CD4-positive, CD25-positive, alpha-beta regulatory T cell (primary cell): ENCODE results near the gene LHPP. TPM values are rescaled to one million over a fixed set of nuclear protein-coding genes. Genes with fewer than 3 reads are reported as not detected.
"Not testable (repeated sequence)": the region's sequence is repeated elsewhere in the genome, so short reads cannot be mapped to it uniquely, and the experiment has no call there.

ENCODE experiments used
- ATAC-seq, 2 donors: fragments of 150-1000 bp; cut with Tn5 transposase; one replicate each; pipeline ENCODE4 v1.10.0; 2021; ENCODE audit warnings: low read depth in 2 of 2, moderate number of reproducible peaks in 2 of 2, moderate library complexity in 1 of 2
- DNase-seq, 3 donors: peaks; one replicate each; pipeline versions ENCODE4 v3.0.0 to v3.0.0-alpha.2; 2012 to 2022; ENCODE audit warnings: mixed read lengths in 1 of 3
- H3K27ac ChIP-seq: one replicate; pipeline ENCODE4 v1.7.0; 2013; ENCODE audit warnings: mild to moderate bottlenecking, low read length; ENCODE audit not compliant: insufficient read depth, poor library complexity, severe bottlenecking
- H3K27me3 ChIP-seq: one replicate; pipeline ENCODE4 v1.7.0; 2013; ENCODE audit warnings: low read length; ENCODE audit not compliant: control insufficient read depth, insufficient read depth
- H3K36me3 ChIP-seq: one replicate; pipeline ENCODE4 v1.7.0; 2013; ENCODE audit warnings: mild to moderate bottlenecking, low read length, moderate library complexity; ENCODE audit not compliant: control insufficient read depth, insufficient read depth
- H3K4me1 ChIP-seq: 2 replicates; pipeline ENCODE4 v1.7.0; 2013; ENCODE audit warnings: mild to moderate bottlenecking, low read length; ENCODE audit not compliant: insufficient read depth, control insufficient read depth, poor library complexity, severe bottlenecking
- H3K4me3 ChIP-seq: one replicate; pipeline ENCODE4 v1.7.0; 2013; ENCODE audit warnings: low read depth, mild to moderate bottlenecking, low read length, moderate library complexity
- H3K9me3 ChIP-seq, 2 experiments: 1 replicate in 1 of 2; 2 replicates in 1 of 2; pipeline ENCODE4 v1.7.0; 2013; ENCODE audit warnings: low read length in 2 of 2, mild to moderate bottlenecking in 1 of 2, moderate library complexity in 1 of 2; ENCODE audit not compliant: control insufficient read depth in 2 of 2
- H3K27ac Mint-ChIP-seq, 3 donors: one replicate each; pipeline ENCODE4 v1.8.0; 2020 to 2022; ENCODE audit warnings: mild to moderate bottlenecking in 3 of 3, mixed read lengths in 3 of 3, moderate library complexity in 2 of 3
- H3K27me3 Mint-ChIP-seq: one replicate; pipeline ENCODE4 v1.8.0; 2022; ENCODE audit warnings: mild to moderate bottlenecking, mixed read lengths
- H3K36me3 Mint-ChIP-seq: one replicate; pipeline ENCODE4 v1.8.0; 2020; ENCODE audit warnings: mixed read lengths
- H3K4me1 Mint-ChIP-seq, 4 donors: one replicate each; pipeline ENCODE4 v1.8.0; 2020 to 2022; ENCODE audit warnings: mixed read lengths in 4 of 4, mild to moderate bottlenecking in 1 of 4
- H3K4me3 Mint-ChIP-seq, 4 donors: one replicate each; pipeline ENCODE4 v1.8.0; 2020 to 2022; ENCODE audit warnings: mild to moderate bottlenecking in 4 of 4, mixed read lengths in 4 of 4, moderate library complexity in 3 of 4
- H3K9me3 Mint-ChIP-seq, 7 donors: one replicate each; pipeline ENCODE4 v1.8.0; 2020 to 2022; ENCODE audit warnings: mixed read lengths in 7 of 7, mild to moderate bottlenecking in 3 of 7, moderate library complexity in 2 of 7
- polyA plus RNA-seq, 4 donors: library from polyadenylated mRNA; unstranded; fragments of 300-500 nt; fragmentation: Illumina TruSeq; gene quantifications; one replicate each; pipeline ENCODE4 v1.2.3, GENCODE V29; 2021
- total RNA-seq: library from RNA; stranded (reverse); gene quantifications from one replicate; pipeline ENCODE4 v1.2.3, GENCODE V29; 2022

Gene LHPP
- total and polyA plus RNA-seq, 5 donors from 2014 or later: 20.1 to 29.2 (median 25.0) TPM

DNA sequence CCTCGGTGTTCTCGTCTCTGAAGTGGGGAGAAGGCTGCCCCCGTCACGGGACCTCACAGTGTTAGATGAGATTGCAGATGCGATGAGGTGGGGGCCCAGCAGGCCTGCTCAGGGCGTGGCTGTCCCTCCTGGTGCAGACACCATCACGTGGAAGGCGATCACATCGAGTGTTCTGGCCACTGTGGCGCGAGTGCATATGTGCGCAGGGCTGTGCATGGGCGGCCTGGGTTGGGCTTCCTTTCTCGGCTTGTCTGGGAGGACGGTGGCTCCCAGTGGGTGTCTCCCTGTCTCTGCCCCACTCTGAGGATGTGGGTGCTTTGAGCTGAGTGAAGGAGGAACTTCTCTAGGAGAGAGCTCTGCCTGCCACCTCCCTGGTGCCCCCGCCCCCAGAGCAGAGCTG, 83.1 kb downstream of the LHPP start:
- Mint-ChIP-seq H3K4me3 (no peak overlapping the region), H3K4me1 (peaks cover 0 to 18% (median 0%) of the 10 kb centered on the region in 4 donors), H3K27ac (no peak overlapping the region), H3K9me3 (no peaks in the 10 kb centered on the region), H3K36me3 (no peaks in the 10 kb centered on the region), H3K27me3 (no peaks in the 10 kb centered on the region)
- no peaks in the 10 kb centered on the region for H3K27me3 ChIP-seq
- peaks cover 15% of the 10 kb centered on the region for H3K4me1 ChIP-seq
- no peaks in the 10 kb centered on the region for H3K9me3 ChIP-seq
- ATAC-seq (no peak), DNase-seq (no peak)
- no peak overlapping the region for H3K27ac ChIP-seq
- no peak overlapping the region for H3K4me3 ChIP-seq
- no peaks in the 10 kb centered on the region for H3K36me3 ChIP-seq

- Histone ChIP-seq H3K4me3 (no peak overlapping the region), H3K4me1 (peaks cover 7% of the 10 kb centered on the region), H3K27me3 (no peaks in the 10 kb centered on the region), H3K27ac (no peak overlapping the region), H3K9me3 (no peaks in the 10 kb centered on the region), H3K36me3 (no peaks in the 10 kb centered on the region)
- ATAC-seq (no peak), DNase-seq (no peak)
- peaks cover 0 to 13% (median 0%) of the 10 kb centered on the region in 4 donors for H3K4me1 Mint-ChIP-seq
- no peaks in the 10 kb centered on the region for H3K27me3 Mint-ChIP-seq
- H3K27ac Mint-ChIP-seq: peak overlapping the region in 1 of 3 donors; percentile 15
- H3K4me3 Mint-ChIP-seq: no peak overlapping the region
- H3K9me3 Mint-ChIP-seq: no peaks in the 10 kb centered on the region
- H3K36me3 Mint-ChIP-seq: no peaks in the 10 kb centered on the region
These were observed 83.9 kb downstream of the LHPP start for GRCh38 chr10:124545351-124546054.

DNA sequence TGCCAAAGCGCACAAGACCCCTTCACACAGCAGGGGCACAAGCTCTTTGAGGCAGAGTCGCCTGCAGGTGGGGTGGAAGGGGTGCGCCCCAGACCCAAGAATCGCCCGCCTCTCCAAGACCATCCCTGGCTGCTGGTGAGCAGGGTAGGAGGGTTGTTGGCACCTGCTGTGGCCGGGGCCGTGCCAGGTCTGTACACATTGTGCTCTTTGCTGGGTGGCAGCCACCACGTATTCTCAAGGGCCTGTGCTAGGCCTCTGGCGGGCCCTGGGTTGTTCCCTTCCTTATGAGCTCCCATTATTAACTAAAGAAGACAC, 84.4 kb downstream of the LHPP start:
- no peak overlapping the region for H3K4me3 ChIP-seq
- Mint-ChIP-seq H3K36me3 (no peaks in the 10 kb centered on the region), H3K4me1 (peaks cover 0 to 13% (median 0%) of the 10 kb centered on the region in 4 donors), H3K27ac (no peak overlapping the region), H3K4me3 (no peak overlapping the region), H3K27me3 (no peaks in the 10 kb centered on the region), H3K9me3 (no peaks in the 10 kb centered on the region)
- no peaks in the 10 kb centered on the region for H3K27me3 ChIP-seq
- H3K36me3 ChIP-seq: no peaks in the 10 kb centered on the region
- no peak overlapping the region for H3K27ac ChIP-seq
- peaks cover 5% of the 10 kb centered on the region for H3K4me1 ChIP-seq
- no peaks in the 10 kb centered on the region for H3K9me3 ChIP-seq
- DNase-seq (no peak), ATAC-seq (no peak)

DNA sequence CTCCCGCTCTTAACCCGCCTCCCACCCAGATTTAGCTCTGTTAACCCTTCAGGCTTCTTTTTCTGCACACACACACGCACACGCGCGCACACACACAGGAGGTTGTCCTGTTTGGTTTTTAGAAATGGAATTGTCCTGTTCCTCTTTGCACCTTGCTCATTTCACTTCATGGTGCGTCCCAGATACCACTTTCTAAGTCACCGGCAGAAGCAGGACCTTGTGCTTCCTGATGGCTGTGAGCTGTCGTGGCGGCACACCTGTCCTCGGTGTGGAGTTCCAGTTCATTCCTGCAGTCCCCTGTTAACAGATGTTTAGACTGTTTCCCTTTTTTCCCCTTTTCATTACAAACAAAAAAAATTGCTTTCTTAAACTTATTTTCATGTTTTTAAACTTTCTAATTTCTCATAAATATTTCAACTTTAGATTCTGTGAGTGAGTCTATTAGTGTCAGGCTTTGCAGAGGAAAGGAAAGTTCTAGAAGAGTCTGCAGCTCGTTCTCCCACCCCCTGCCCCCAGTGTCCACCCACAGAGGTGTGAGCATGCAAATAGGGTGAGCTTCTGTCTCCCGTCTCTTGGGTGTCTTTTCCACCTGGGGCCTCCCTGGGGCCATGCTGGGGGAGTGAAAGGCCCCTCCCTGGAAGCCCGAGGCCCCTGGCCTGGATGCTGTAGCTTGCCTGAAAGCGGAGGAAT, 85.5 kb downstream of the LHPP start:
- no peaks in the 10 kb centered on the region for H3K36me3 Mint-ChIP-seq
- no peak overlapping the region for H3K4me3 Mint-ChIP-seq
- no peak overlapping the region for H3K27ac Mint-ChIP-seq
- Histone ChIP-seq H3K4me3 (no peak overlapping the region), H3K27ac (no peak overlapping the region), H3K36me3 (no peaks in the 10 kb centered on the region), H3K27me3 (no peaks in the 10 kb centered on the region), H3K9me3 (no peaks in the 10 kb centered on the region), H3K4me1 (peaks cover 5% of the 10 kb centered on the region)
- no peaks in the 10 kb centered on the region for H3K9me3 Mint-ChIP-seq
- DNase-seq (no peak), ATAC-seq (no peak)
- H3K27me3 Mint-ChIP-seq: no peaks in the 10 kb centered on the region
- H3K4me1 Mint-ChIP-seq: peaks cover 0 to 15% (median 0%) of the 10 kb centered on the region in 4 donors

- Histone ChIP-seq H3K27me3 (no peaks in the 10 kb centered on the region), H3K27ac (no peak overlapping the region), H3K36me3 (no peaks in the 10 kb centered on the region), H3K9me3 (no peaks in the 10 kb centered on the region), H3K4me3 (no peak overlapping the region), H3K4me1 (peaks cover 5% of the 10 kb centered on the region)
- no peaks in the 10 kb centered on the region for H3K9me3 Mint-ChIP-seq
- H3K4me1 Mint-ChIP-seq: peaks cover 0 to 15% (median 0%) of the 10 kb centered on the region in 4 donors
- ATAC-seq: no peak
- no peaks in the 10 kb centered on the region for H3K27me3 Mint-ChIP-seq
- no peak for DNase-seq
- H3K27ac Mint-ChIP-seq: no peak overlapping the region
- no peaks in the 10 kb centered on the region for H3K36me3 Mint-ChIP-seq
- no peak overlapping the region for H3K4me3 Mint-ChIP-seq
These were observed 86.1 kb downstream of the LHPP start for GRCh38 chr10:124547647-124548168.

DNA sequence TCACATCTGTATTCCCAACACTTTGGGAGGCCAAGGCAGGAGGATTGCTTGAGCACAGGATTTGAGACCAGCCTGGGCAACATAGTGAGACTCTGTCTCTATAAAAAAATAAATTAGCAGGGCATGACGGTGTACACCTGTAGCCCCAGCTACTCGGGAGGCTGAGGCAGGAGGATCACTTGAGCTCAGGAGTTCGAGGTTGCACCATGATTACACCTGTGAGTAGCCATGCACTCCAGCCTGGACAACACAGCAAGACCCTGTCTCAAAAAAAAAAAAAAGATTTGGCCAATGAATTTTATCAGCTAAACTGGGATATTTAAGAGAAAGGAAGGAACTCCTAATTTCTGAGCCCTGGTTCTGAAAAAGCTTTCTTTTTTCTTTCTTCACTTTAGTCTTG, 87.5 kb downstream of the LHPP start:
- ATAC-seq, H3K4me3 Mint-ChIP-seq, H3K36me3 Mint-ChIP-seq, H3K27me3 Mint-ChIP-seq, H3K27ac ChIP-seq, H3K9me3 ChIP-seq, H3K4me3 ChIP-seq, DNase-seq, H3K27me3 ChIP-seq, H3K4me1 ChIP-seq, H3K9me3 Mint-ChIP-seq, H3K27ac Mint-ChIP-seq, H3K36me3 ChIP-seq: not testable (repeated sequence)
- peaks cover 0 to 15% (median 0%) of the 10 kb centered on the region in 4 donors for H3K4me1 Mint-ChIP-seq

DNA sequence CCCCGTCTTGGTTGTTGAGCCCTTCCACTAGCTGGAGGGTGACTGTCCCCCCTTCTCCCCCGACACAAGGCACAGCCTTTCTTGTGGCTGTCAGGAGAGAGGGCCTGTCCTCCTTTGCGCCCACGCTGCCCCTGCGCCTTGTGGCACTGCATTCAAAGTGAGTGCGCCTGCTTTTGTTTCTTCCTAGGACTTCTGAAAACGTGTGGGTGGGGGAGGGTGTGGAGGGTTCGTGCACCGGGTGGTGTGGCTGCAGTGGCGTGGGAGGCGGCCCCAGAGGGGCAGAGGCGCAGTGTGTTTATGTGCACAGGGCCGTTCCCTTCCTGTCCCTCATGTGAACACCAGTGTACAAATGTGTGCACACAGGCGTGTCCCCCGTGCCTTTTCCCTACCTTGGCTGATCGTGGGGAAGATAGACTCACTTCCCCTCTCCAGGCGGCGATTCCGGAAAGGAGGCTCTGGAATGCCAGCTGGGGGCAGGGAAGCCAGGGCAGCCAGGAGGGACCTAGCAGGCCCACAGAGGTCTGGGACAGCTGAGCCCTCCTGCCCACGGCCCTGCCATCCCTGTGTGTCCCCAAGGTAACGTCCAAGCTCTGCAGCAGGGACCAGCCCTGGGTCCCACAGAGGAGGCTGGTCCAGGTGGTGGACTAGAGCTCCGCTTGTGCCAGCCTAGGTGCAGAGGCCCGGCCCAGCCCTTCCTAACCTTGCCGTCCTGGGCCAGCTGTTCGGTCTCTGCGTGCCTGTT, 88.8 kb downstream of the LHPP start:
- no peaks in the 10 kb centered on the region for H3K27me3 Mint-ChIP-seq
- DNase-seq (no peak), ATAC-seq (no peak)
- H3K9me3 ChIP-seq: no peaks in the 10 kb centered on the region
- no peaks in the 10 kb centered on the region for H3K36me3 ChIP-seq
- no peaks in the 10 kb centered on the region for H3K9me3 Mint-ChIP-seq
- peaks cover 0 to 10% (median 0%) of the 10 kb centered on the region in 4 donors for H3K4me1 Mint-ChIP-seq
- H3K4me1 ChIP-seq: peaks cover under 1% of the 10 kb centered on the region
- H3K27ac ChIP-seq: no peak overlapping the region
- no peaks in the 10 kb centered on the region for H3K27me3 ChIP-seq
- no peak overlapping the region for H3K4me3 Mint-ChIP-seq
- no peak overlapping the region for H3K4me3 ChIP-seq
- H3K27ac Mint-ChIP-seq: no peak overlapping the region
- H3K36me3 Mint-ChIP-seq: no peaks in the 10 kb centered on the region
